ENCODE measurements around the gene GJB1.

Gene GJB1

DNA sequence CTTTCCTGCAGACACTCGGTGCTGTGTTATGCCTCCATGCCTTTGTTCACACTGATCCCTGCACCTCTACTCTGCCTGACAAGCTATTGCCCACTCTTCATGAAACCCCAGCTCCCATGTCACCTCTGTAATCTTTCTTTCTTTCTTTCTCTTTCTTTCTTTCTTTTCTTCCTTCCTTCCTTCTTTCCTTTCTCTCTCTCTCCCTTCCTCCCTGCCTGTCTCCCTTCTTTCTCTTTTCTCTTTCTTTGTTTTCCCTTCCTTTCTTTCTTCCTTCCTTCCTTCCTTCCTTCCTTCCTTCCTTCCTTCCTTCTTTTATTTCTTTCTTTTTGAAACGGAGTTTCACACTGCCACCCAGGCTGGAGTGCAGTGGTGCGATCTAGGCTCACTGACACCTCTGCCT lies 12.5 kb downstream of the GJB1 start:
- H3K4me3 ChIP-seq (ENCODE audit: low read depth in 1 of 2, low read length in 2 of 2), result no peak overlapping the region
- H3K4me1 ChIP-seq (ENCODE audit: control insufficient read depth in 1 of 2, insufficient read depth in 2 of 2, low read length in 2 of 2), result no peaks in the 10 kb centered on the region
- H3K27me3 ChIP-seq (ENCODE audit: control insufficient read depth in 1 of 2, insufficient read depth in 2 of 2, low read length in 2 of 2), result no peaks in the 10 kb centered on the region
- no peaks in the 10 kb centered on the region for H3K36me3 ChIP-seq (ENCODE audit: control insufficient read depth in 1 of 2, insufficient read depth in 2 of 2, low read length in 2 of 2)
- H3K27ac ChIP-seq (ENCODE audit: low read depth, low read length), result no peak overlapping the region
- H3K9me3 ChIP-seq (ENCODE audit: control insufficient read depth in 1 of 2, low read length in 2 of 2), result no peaks in the 10 kb centered on the region
- H3K9ac ChIP-seq (ENCODE audit: low read depth in 1 of 2, low read length in 2 of 2), result no peak overlapping the region

- Histone ChIP-seq H3K27me3 (ENCODE audit: control insufficient read depth in 1 of 2, insufficient read depth in 2 of 2, low read length in 2 of 2) (no peaks in the 10 kb centered on the region), H3K27ac (ENCODE audit: low read depth, low read length) (no peak overlapping the region), H3K9me3 (ENCODE audit: control insufficient read depth in 1 of 2, low read length in 2 of 2) (no peaks in the 10 kb centered on the region), H3K9ac (ENCODE audit: low read depth in 1 of 2, low read length in 2 of 2) (no peak overlapping the region), H3K4me3 (ENCODE audit: low read depth in 1 of 2, low read length in 2 of 2) (no peak overlapping the region), H3K4me1 (ENCODE audit: control insufficient read depth in 1 of 2, insufficient read depth in 2 of 2, low read length in 2 of 2) (no peaks in the 10 kb centered on the region), H3K36me3 (ENCODE audit: control insufficient read depth in 1 of 2, insufficient read depth in 2 of 2, low read length in 2 of 2) (peaks cover 0 to 11% of the 10 kb centered on the region in 2 donors)
Observed at GRCh38 chrX:71236836-71237235, 13.8 kb downstream of the GJB1 start.

DNA sequence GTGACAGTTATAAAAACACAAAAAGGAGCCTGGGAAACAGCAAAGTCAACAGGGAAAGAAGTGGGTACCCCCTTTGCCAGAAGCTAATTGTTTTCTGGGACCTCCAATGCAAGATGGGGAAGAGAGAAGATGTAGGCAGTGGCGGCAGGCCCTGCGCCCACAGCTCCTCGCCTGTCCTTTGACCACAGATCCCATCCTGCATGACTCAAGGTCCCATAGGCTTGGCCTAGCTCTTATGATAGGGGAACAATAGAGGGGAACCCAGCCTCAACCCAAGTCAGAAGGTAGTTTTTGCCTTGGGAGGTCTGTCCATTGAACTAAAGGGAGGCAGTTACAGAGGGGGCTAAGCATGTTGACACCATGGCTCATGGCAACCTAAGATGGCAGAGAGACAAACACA lies 16.8 kb downstream of the GJB1 start:
- H3K4me3 ChIP-seq (ENCODE audit: low read depth in 1 of 2, low read length in 2 of 2), result no peak overlapping the region
- no peak overlapping the region for H3K27ac ChIP-seq (ENCODE audit: low read depth, low read length)
- H3K9me3 ChIP-seq (ENCODE audit: control insufficient read depth in 1 of 2, low read length in 2 of 2), result no peaks in the 10 kb centered on the region
- H3K36me3 ChIP-seq (ENCODE audit: control insufficient read depth in 1 of 2, insufficient read depth in 2 of 2, low read length in 2 of 2), result peaks cover 0 to 39% of the 10 kb centered on the region in 2 donors
- H3K9ac ChIP-seq (ENCODE audit: low read depth in 1 of 2, low read length in 2 of 2), result no peak overlapping the region
- no peaks in the 10 kb centered on the region for H3K27me3 ChIP-seq (ENCODE audit: control insufficient read depth in 1 of 2, insufficient read depth in 2 of 2, low read length in 2 of 2)
- no peaks in the 10 kb centered on the region for H3K4me1 ChIP-seq (ENCODE audit: control insufficient read depth in 1 of 2, insufficient read depth in 2 of 2, low read length in 2 of 2)

DNA sequence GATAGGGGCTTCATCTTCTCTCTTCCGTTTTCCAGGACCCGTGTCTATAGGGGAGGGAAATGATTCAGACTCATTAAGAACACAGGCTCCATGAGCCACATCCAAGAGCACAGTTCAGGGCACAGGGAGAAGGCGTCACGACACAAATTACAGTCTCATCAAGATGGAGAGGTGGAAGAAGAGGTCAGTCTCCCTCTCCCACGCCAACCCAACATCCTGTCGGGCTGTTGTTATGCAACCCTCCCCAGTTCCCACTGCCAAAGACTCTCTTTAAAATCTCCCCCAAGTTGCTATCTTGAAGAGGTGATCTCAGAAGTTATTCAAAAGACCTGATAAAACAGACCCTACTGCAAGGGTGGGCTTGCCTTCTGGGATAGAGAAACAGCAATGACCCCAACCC lies 18.3 kb downstream of the GJB1 start:
- no peak overlapping the region for H3K4me3 ChIP-seq (ENCODE audit: low read depth in 1 of 2, low read length in 2 of 2)
- H3K4me1 ChIP-seq (ENCODE audit: control insufficient read depth in 1 of 2, insufficient read depth in 2 of 2, low read length in 2 of 2), result no peaks in the 10 kb centered on the region
- peaks cover 4 to 52% of the 10 kb centered on the region in 2 donors for H3K36me3 ChIP-seq (ENCODE audit: control insufficient read depth in 1 of 2, insufficient read depth in 2 of 2, low read length in 2 of 2)
- no peaks in the 10 kb centered on the region for H3K27me3 ChIP-seq (ENCODE audit: control insufficient read depth in 1 of 2, insufficient read depth in 2 of 2, low read length in 2 of 2)
- H3K9me3 ChIP-seq (ENCODE audit: control insufficient read depth in 1 of 2, low read length in 2 of 2), result no peaks in the 10 kb centered on the region
- no peak overlapping the region for H3K9ac ChIP-seq (ENCODE audit: low read depth in 1 of 2, low read length in 2 of 2)
- H3K27ac ChIP-seq (ENCODE audit: low read depth, low read length), result no peak overlapping the region

DNA sequence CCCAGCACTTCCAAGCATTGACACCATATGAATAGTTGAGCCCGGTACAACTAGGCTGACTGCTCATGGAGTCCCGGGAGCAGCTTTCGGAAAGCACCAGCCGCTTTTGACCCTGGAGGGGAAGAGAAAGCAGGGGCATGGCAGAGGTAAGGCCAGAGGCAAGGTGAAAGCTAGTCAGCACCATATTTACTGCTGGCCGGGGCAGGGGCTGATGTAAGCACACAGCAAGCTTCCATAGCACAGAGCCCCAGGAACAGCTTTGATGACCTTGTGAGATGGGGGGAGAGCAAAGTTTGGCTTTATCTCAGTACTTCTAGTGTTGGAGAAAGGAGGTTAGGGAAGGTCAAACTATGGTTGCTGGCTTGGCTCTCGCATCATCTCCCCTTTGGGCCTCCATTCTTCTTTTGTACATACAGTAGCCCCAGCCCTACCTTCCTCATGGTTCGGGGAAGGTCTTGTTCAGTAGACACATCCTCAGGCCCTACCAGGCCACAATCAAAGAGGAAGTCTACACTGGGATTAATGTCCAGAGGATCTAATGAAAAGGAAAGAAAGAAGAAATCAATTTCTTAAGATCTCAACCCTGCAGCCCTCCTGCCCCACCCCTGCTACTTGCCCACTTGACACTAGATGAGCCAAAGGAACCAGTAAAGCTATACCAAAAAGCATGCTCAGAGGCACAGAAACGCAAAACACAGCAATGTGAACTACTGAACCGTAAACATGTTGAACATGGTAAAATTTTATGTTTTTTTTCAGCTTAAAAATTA lies 21.5 kb downstream of the GJB1 start:
- Histone ChIP-seq H3K36me3 (ENCODE audit: control insufficient read depth in 1 of 2, insufficient read depth in 2 of 2, low read length in 2 of 2) (peaks cover 8 to 73% of the 10 kb centered on the region in 2 donors), H3K9me3 (ENCODE audit: control insufficient read depth in 1 of 2, low read length in 2 of 2) (no peaks in the 10 kb centered on the region), H3K4me3 (ENCODE audit: low read depth in 1 of 2, low read length in 2 of 2) (no peak overlapping the region)

GRCh38 chrX:71245159-71245558 lies 22.1 kb downstream of the GJB1 start:
- H3K4me1 ChIP-seq (ENCODE audit: control insufficient read depth in 1 of 2, insufficient read depth in 2 of 2, low read length in 2 of 2), result no peaks in the 10 kb centered on the region
- no peaks in the 10 kb centered on the region for H3K9me3 ChIP-seq (ENCODE audit: control insufficient read depth in 1 of 2, low read length in 2 of 2)
- H3K27ac ChIP-seq (ENCODE audit: low read depth, low read length), result no peak overlapping the region
- H3K27me3 ChIP-seq (ENCODE audit: control insufficient read depth in 1 of 2, insufficient read depth in 2 of 2, low read length in 2 of 2), result no peaks in the 10 kb centered on the region
- H3K36me3 ChIP-seq (ENCODE audit: control insufficient read depth in 1 of 2, insufficient read depth in 2 of 2, low read length in 2 of 2), result peaks cover 8 to 79% of the 10 kb centered on the region in 2 donors
- H3K9ac ChIP-seq (ENCODE audit: low read depth in 1 of 2, low read length in 2 of 2), result no peak overlapping the region
- no peak overlapping the region for H3K4me3 ChIP-seq (ENCODE audit: low read depth in 1 of 2, low read length in 2 of 2)

More for the DNA sequence above, 21.5 kb downstream of the GJB1 start:
- H3K27me3 ChIP-seq (ENCODE audit: control insufficient read depth in 1 of 2, insufficient read depth in 2 of 2, low read length in 2 of 2), result no peaks in the 10 kb centered on the region
- no peak overlapping the region for H3K27ac ChIP-seq (ENCODE audit: low read depth, low read length)
- no peaks in the 10 kb centered on the region for H3K4me1 ChIP-seq (ENCODE audit: control insufficient read depth in 1 of 2, insufficient read depth in 2 of 2, low read length in 2 of 2)
- no peak overlapping the region for H3K9ac ChIP-seq (ENCODE audit: low read depth in 1 of 2, low read length in 2 of 2)

- H3K9ac ChIP-seq (ENCODE audit: low read depth in 1 of 2, low read length in 2 of 2), result no peak overlapping the region
- H3K27ac ChIP-seq (ENCODE audit: low read depth, low read length), result no peak overlapping the region
- no peak overlapping the region for H3K4me3 ChIP-seq (ENCODE audit: low read depth in 1 of 2, low read length in 2 of 2)
- H3K36me3 ChIP-seq (ENCODE audit: control insufficient read depth in 1 of 2, insufficient read depth in 2 of 2, low read length in 2 of 2), result peaks cover 6 to 33% of the 10 kb centered on the region in 2 donors
- peaks cover 9 to 10% of the 10 kb centered on the region in 2 donors for H3K4me1 ChIP-seq (ENCODE audit: control insufficient read depth in 1 of 2, insufficient read depth in 2 of 2, low read length in 2 of 2)
- no peaks in the 10 kb centered on the region for H3K27me3 ChIP-seq (ENCODE audit: control insufficient read depth in 1 of 2, insufficient read depth in 2 of 2, low read length in 2 of 2)
- H3K9me3 ChIP-seq (ENCODE audit: control insufficient read depth in 1 of 2, low read length in 2 of 2), result no peaks in the 10 kb centered on the region
Observed at GRCh38 chrX:71250841-71251240, 27.8 kb downstream of the GJB1 start.

- Histone ChIP-seq H3K27ac (ENCODE audit: low read depth, low read length) (no peak overlapping the region), H3K27me3 (ENCODE audit: control insufficient read depth in 1 of 2, insufficient read depth in 2 of 2, low read length in 2 of 2) (no peaks in the 10 kb centered on the region), H3K4me1 (ENCODE audit: control insufficient read depth in 1 of 2, insufficient read depth in 2 of 2, low read length in 2 of 2) (peaks cover 9 to 10% of the 10 kb centered on the region in 2 donors), H3K36me3 (ENCODE audit: control insufficient read depth in 1 of 2, insufficient read depth in 2 of 2, low read length in 2 of 2) (peaks cover 3 to 29% of the 10 kb centered on the region in 2 donors), H3K9me3 (ENCODE audit: control insufficient read depth in 1 of 2, low read length in 2 of 2) (no peaks in the 10 kb centered on the region), H3K4me3 (ENCODE audit: low read depth in 1 of 2, low read length in 2 of 2) (no peak overlapping the region), H3K9ac (ENCODE audit: low read depth in 1 of 2, low read length in 2 of 2) (no peak overlapping the region)
Observed at GRCh38 chrX:71251466-71251973, 28.5 kb downstream of the GJB1 start.

- Histone ChIP-seq H3K9me3 (ENCODE audit: control insufficient read depth in 1 of 2, low read length in 2 of 2) (no peaks in the 10 kb centered on the region), H3K4me1 (ENCODE audit: control insufficient read depth in 1 of 2, insufficient read depth in 2 of 2, low read length in 2 of 2) (peaks cover 9 to 10% of the 10 kb centered on the region in 2 donors), H3K36me3 (ENCODE audit: control insufficient read depth in 1 of 2, insufficient read depth in 2 of 2, low read length in 2 of 2) (peaks cover under 1 to 28% of the 10 kb centered on the region in 2 donors), H3K27ac (ENCODE audit: low read depth, low read length) (no peak overlapping the region), H3K4me3 (ENCODE audit: low read depth in 1 of 2, low read length in 2 of 2) (no peak overlapping the region), H3K9ac (ENCODE audit: low read depth in 1 of 2, low read length in 2 of 2) (no peak overlapping the region), H3K27me3 (ENCODE audit: control insufficient read depth in 1 of 2, insufficient read depth in 2 of 2, low read length in 2 of 2) (no peaks in the 10 kb centered on the region)
Observed at GRCh38 chrX:71252221-71252620, 29.2 kb downstream of the GJB1 start.

DNA sequence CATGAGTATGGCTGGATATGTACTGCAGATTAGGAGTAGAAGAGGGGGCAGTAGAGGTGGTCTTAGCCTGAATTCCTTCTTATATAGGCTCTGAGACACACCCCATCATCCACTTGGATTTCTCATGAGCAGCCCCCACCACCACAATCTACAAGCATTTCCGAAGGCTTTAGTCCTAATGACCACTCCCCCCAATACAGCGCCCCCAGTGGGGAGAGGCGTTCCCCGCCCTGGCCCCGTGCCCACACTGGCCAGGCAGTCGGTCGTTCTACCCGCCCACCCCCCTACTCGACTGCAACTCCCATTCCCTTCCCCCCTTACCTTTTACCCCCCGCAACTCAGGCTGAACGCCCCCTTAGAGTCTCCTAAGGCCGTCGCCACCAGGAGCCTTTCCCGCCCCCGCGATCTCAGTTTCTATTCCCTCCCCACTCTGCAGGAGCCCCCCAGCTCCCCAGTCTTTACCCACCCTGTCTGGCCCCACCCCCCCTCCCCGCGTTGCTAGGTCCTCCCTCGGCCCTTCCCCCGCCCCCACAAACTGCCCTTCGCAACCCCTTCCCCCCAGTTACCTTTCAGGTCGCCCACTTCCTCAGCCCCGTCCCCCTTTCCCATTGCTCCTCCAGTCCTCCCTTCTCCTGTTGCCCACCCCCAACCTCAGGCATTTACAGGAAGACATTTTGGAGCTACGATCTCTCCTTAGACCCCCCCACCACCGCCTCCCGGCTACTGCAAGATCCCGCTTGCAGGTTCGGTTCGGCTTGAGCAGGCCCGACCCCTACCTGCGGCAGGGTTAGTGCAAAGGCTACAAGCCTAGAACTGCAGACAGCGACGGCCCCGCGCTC lies 30.4 kb downstream of the GJB1 start:
- peaks cover 9 to 10% of the 10 kb centered on the region in 2 donors for H3K4me1 ChIP-seq (ENCODE audit: control insufficient read depth in 1 of 2, insufficient read depth in 2 of 2, low read length in 2 of 2)

More for the DNA sequence above, 30.4 kb downstream of the GJB1 start:
- Histone ChIP-seq H3K9ac (ENCODE audit: low read depth in 1 of 2, low read length in 2 of 2) (peak overlapping the region; percentile 59 to 66), H3K4me3 (ENCODE audit: low read depth in 1 of 2, low read length in 2 of 2) (peak overlapping the region; percentile 73 to 75), H3K27ac (ENCODE audit: low read depth, low read length) (no peak overlapping the region), H3K27me3 (ENCODE audit: control insufficient read depth in 1 of 2, insufficient read depth in 2 of 2, low read length in 2 of 2) (no peaks in the 10 kb centered on the region), H3K9me3 (ENCODE audit: control insufficient read depth in 1 of 2, low read length in 2 of 2) (no peaks in the 10 kb centered on the region), H3K36me3 (ENCODE audit: control insufficient read depth in 1 of 2, insufficient read depth in 2 of 2, low read length in 2 of 2) (peaks cover 0 to 16% of the 10 kb centered on the region in 2 donors)

Data from duodenal mucosa (tissue), 2 donors.